PC-9 (cell line): ENCODE results near the gene TAGLN2. TPM values are rescaled to one million over a fixed set of nuclear protein-coding genes. Genes with fewer than 3 reads are reported as not detected.

Source experiments
- BruUV-seq: library from RNA; stranded (reverse); fragments of 400-500 nt; replicated peaks from 2 replicates; lab custom pipeline; 2021; lab: Mats Ljungman, UMichigan
- CTCF ChIA-PET: fragments of 300-600 bp; sonication (Branson Sonifier 250); formaldehyde crosslinking; loops from one replicate; lab custom pipeline; 2022; ENCODE audit warnings: antibody characterized with exemption; lab: Charles Lee
- POLR2A ChIA-PET: fragments of 300-600 bp; sonication (Branson Sonifier 250); formaldehyde crosslinking; loops from one replicate; lab custom pipeline; 2022; ENCODE audit warnings: antibody characterized with exemption; ENCODE audit not compliant: unreplicated experiment; lab: Charles Lee
- DNase-seq, 2 experiments: peaks; one replicate each; pipeline versions ENCODE4 v3.0.0 to v3.0.0-alpha.2; 2015 to 2022; ENCODE audit warnings: mixed read lengths in 1 of 2
- H2AFZ ChIP-seq: fragments of 200-600 bp; sonication (generic); 2 replicates; pipeline ENCODE4 v1.8.1; 2017; ENCODE audit warnings: antibody characterized with exemption
- H3F3A ChIP-seq: fragments of 200-600 bp; sonication (generic); 2 replicates; pipeline ENCODE4 v1.8.1; 2017; ENCODE audit warnings: antibody characterized with exemption, mild to moderate bottlenecking, low read depth; ENCODE audit not compliant: insufficient read depth
- H3K27ac ChIP-seq: fragments of 200-600 bp; sonication (generic); 2 replicates; pipeline ENCODE4 v1.6.1; 2016; ENCODE audit warnings: mixed run types
- H3K27me3 ChIP-seq: fragments of 200-600 bp; sonication (generic); 2 replicates; pipeline ENCODE4 v1.6.1; 2016; ENCODE audit warnings: low read depth, mixed run types; ENCODE audit not compliant: insufficient read depth
- H3K36me3 ChIP-seq: fragments of 200-600 bp; sonication (generic); 2 replicates; pipeline ENCODE4 v1.6.1; 2016; ENCODE audit warnings: low read depth, mixed run types
- H3K4me1 ChIP-seq: fragments of 200-600 bp; sonication (generic); replicated peaks from 2 replicates; pipeline ENCODE4 v1.6.1; 2016; ENCODE audit warnings: mixed run types; ENCODE audit not compliant: insufficient read depth
- H3K4me2 ChIP-seq: fragments of 200-600 bp; sonication (generic); 2 replicates; pipeline ENCODE4 v1.6.1; 2017; ENCODE audit warnings: mixed run types
- H3K4me3 ChIP-seq: fragments of 200-600 bp; sonication (generic); 2 replicates; pipeline ENCODE4 v1.6.1; 2016; ENCODE audit warnings: mixed run types
- H3K79me2 ChIP-seq: fragments of 200-600 bp; sonication (generic); 2 replicates; pipeline ENCODE4 v1.6.1; 2017; ENCODE audit warnings: low read depth, mixed run types
- H3K9me2 ChIP-seq: fragments of 200-600 bp; sonication (generic); 2 replicates; pipeline ENCODE4 v1.8.1; 2017; ENCODE audit warnings: mild to moderate bottlenecking; ENCODE audit not compliant: insufficient read depth
- H3K9me3 ChIP-seq: fragments of 200-600 bp; sonication (generic); 2 replicates; pipeline ENCODE4 v1.8.1; 2016; ENCODE audit warnings: low read depth; ENCODE audit not compliant: insufficient read depth
- H4K20me1 ChIP-seq: fragments of 200-600 bp; sonication (generic); 2 replicates; pipeline ENCODE4 v1.8.1; 2017; ENCODE audit not compliant: insufficient read depth
- EZH2 ChIP-seq: fragments of 200-600 bp; sonication (generic); IDR thresholded peaks from 2 replicates; pipeline ENCODE4 v1.8.0; 2017; ENCODE audit warnings: antibody characterized with exemption, low read depth
- intact Hi-C: fragments of 100-400 bp; cut with micrococcal nuclease; formaldehyde crosslinking; loops from one replicate; pipeline ENCODE4 v1.10.0; 2022; ENCODE audit not compliant: unreplicated experiment
- total RNA-seq: library from RNA; stranded (reverse); gene quantifications from 2 replicates; pipeline ENCODE4 v1.2.3, GENCODE V29; 2021
- TF ChIP-seq, protein P1 (sequence below): fragments of 200-600 bp; sonication (generic); conservative IDR thresholded peaks from 2 replicates; pipeline ENCODE4 v1.6.1; 2017; ENCODE audit warnings: mixed run types, antibody characterized with exemption, mild to moderate bottlenecking, moderate library complexity

Gene TAGLN2
- total RNA-seq, 1 experiment from 2014 or later: 473 TPM

DNA sequence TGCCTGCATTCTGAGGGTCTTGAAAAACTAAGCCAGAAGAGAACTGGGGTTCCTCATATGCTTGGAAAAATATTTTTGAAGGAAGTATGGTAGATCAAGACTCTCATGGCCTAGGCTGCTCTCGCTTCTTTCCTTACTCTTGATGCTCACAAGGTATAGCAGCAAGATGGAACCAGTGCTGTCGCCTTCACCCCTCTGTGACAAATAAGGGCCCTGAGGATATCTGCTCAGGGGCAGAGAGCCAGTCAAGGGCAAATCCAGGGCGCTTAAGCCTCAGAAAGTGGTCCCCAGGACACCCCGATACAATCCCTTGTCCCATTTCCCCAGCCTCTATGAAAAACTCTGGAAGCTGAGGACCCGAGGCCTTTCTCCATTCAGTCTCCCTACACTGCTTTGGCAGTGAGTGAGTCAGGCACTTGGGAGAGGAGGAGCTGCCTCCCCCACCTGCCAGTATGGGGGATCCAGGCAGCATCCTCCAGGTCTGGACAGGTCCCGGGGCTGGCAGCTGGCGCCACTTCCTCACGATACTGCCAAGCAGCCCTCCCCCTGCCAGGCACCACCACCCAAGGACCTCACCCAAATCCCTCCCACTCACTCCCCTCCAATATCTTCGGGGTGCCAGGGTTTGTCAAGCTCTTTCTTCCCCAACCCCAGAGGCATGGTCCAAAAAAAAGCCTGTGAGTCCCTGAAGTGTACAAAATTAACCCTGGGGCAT is 18.8 kb upstream of the TAGLN2 start:
- no peak for DNase-seq
- no peak for TF ChIP-seq EZH2
- TF ChIP-seq, protein P1, sequence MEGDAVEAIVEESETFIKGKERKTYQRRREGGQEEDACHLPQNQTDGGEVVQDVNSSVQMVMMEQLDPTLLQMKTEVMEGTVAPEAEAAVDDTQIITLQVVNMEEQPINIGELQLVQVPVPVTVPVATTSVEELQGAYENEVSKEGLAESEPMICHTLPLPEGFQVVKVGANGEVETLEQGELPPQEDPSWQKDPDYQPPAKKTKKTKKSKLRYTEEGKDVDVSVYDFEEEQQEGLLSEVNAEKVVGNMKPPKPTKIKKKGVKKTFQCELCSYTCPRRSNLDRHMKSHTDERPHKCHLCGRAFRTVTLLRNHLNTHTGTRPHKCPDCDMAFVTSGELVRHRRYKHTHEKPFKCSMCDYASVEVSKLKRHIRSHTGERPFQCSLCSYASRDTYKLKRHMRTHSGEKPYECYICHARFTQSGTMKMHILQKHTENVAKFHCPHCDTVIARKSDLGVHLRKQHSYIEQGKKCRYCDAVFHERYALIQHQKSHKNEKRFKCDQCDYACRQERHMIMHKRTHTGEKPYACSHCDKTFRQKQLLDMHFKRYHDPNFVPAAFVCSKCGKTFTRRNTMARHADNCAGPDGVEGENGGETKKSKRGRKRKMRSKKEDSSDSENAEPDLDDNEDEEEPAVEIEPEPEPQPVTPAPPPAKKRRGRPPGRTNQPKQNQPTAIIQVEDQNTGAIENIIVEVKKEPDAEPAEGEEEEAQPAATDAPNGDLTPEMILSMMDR: no peak
- H3K27me3 ChIP-seq: no peaks in the 10 kb centered on the region
- H3F3A ChIP-seq: no peaks in the 10 kb centered on the region; the same call in 1 of the 2 replicates
- no TSS peak for BruUV-seq
- ChIA-PET CTCF (interaction anchor here (0.6 to 1.2 kb wide), 4 partner anchors 11 to 162 kb away, joined by 3 to 7 read pairs (median 4); no protein-coding TSS in a partner anchor), POLR2A (interaction anchor here (0.5 to 0.6 kb wide), 3 partner anchors 17 to 49 kb away, joined by 3 to 4 read pairs (median 4); no protein-coding TSS in a partner anchor)
- H3K4me2 ChIP-seq: peak overlapping the region; percentile 91
- H3K79me2 ChIP-seq: peaks cover 18% of the 10 kb centered on the region; the same call in 1 of the 2 replicates
- H3K9me3 ChIP-seq: no peaks in the 10 kb centered on the region
- H3K4me1 ChIP-seq: peaks cover 36% of the 10 kb centered on the region
- H3K36me3 ChIP-seq: 0 out of 2 replicates have a peak, but pooled peaks cover 4% of the 10 kb centered on the region
- peak overlapping the region; percentile 76; the same call in 1 of the 2 replicates for H3K4me3 ChIP-seq
- H2AFZ ChIP-seq: no peak overlapping the region
- H3K27ac ChIP-seq: no peak overlapping the region
- intact Hi-C loops: loop anchor here (2.0 kb wide), 1 partner anchor 63 kb away; no protein-coding TSS in a partner anchor
- no peaks in the 10 kb centered on the region for H3K9me2 ChIP-seq
- H4K20me1 ChIP-seq: no peaks in the 10 kb centered on the region

DNA sequence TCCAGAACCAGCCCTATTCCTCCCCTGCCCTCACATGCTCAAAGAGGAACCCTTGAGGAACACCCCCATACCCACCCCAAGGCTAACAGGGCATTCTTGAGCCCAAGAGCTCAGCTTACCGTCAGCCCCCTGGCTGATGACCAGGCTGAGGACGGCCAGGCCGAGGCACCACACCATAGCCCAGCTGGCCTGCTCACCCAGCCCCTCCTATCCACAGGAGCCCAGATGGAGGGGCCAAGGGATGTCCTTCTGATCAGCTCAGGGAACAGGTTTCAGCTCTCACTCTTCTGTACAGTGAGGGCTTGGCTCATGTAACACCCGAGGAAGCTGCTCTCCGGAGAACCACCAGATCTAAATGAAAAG is 18.0 kb upstream of the TAGLN2 start:
- H3K9me2 ChIP-seq: no peaks in the 10 kb centered on the region
- ChIA-PET POLR2A (no interaction called here), CTCF (no interaction called here)
- no peak overlapping the region for H2AFZ ChIP-seq
- H3K4me1 ChIP-seq: peaks cover 38% of the 10 kb centered on the region
- H3K79me2 ChIP-seq: peaks cover 18% of the 10 kb centered on the region; the same call in 1 of the 2 replicates
- no peak for DNase-seq
- H3K36me3 ChIP-seq: 0 out of 2 replicates have a peak, but pooled peaks cover 4% of the 10 kb centered on the region
- H3F3A ChIP-seq: no peaks in the 10 kb centered on the region; the same call in 1 of the 2 replicates
- H3K4me2 ChIP-seq: no peak overlapping the region
- no peaks in the 10 kb centered on the region for H4K20me1 ChIP-seq
- no peak overlapping the region for H3K27ac ChIP-seq
- intact Hi-C loops: no loop called here
- no peak for TF ChIP-seq EZH2
- TF ChIP-seq, protein P1: no peak
- BruUV-seq: no TSS peak
- no peak overlapping the region for H3K4me3 ChIP-seq
- no peaks in the 10 kb centered on the region for H3K9me3 ChIP-seq
- H3K27me3 ChIP-seq: no peaks in the 10 kb centered on the region

- H3K9me2 ChIP-seq: no peaks in the 10 kb centered on the region
- peaks cover under 1% of the 10 kb centered on the region; the same call in 1 of the 2 replicates for H3F3A ChIP-seq
- no peak for DNase-seq
- H3K27ac ChIP-seq: no peak overlapping the region
- H3K27me3 ChIP-seq: no peaks in the 10 kb centered on the region
- intact Hi-C loops: no loop called here
- H4K20me1 ChIP-seq: no peaks in the 10 kb centered on the region
- no peak overlapping the region for H3K4me3 ChIP-seq
- H2AFZ ChIP-seq: no peak overlapping the region
- H3K9me3 ChIP-seq: no peaks in the 10 kb centered on the region
- H3K36me3 ChIP-seq: 0 out of 2 replicates have a peak, but pooled peaks cover 4% of the 10 kb centered on the region
- TF ChIP-seq, protein P1: no peak
- no peak for TF ChIP-seq EZH2
- ChIA-PET POLR2A (no interaction called here), CTCF (interaction anchor here (0.6 kb wide), 1 partner anchor 100 kb away, joined by 3 read pairs; no protein-coding TSS in a partner anchor)
- H3K4me2 ChIP-seq: no peak overlapping the region
- BruUV-seq: no TSS peak
- H3K4me1 ChIP-seq: peaks cover 43% of the 10 kb centered on the region
- H3K79me2 ChIP-seq: peaks cover 18% of the 10 kb centered on the region; the same call in 1 of the 2 replicates
Measured at GRCh38 chr1:159942632-159943277, 17.4 kb upstream of the TAGLN2 start.
